Spleen (tissue), 11 donors: ENCODE measurements around the gene CSNK2B. TPM values are rescaled to one million over a fixed set of nuclear protein-coding genes. Genes with fewer than 3 reads are reported as not detected.

ENCODE experiments used
- DNase-seq: peaks from one replicate; pipeline ENCODE4 v3.0.0-alpha.2; 2020
- H3K27ac ChIP-seq, 8 donors: fragments of 200-600 bp; sonication (generic) in 7 of 8; 1 replicate in 4 of 8; 2 replicates in 4 of 8; pipeline versions ENCODE4 v1.5.0 to v1.8.0; 2016 to 2021; ENCODE audit warnings: inconsistent platforms in 4 of 8, mild to moderate bottlenecking in 4 of 8, moderate library complexity in 1 of 8
- H3K27me3 ChIP-seq, 7 donors: fragments of 200-600 bp; sonication (generic) in 6 of 7; replicated peaks in 1 of 7; 1 replicate in 4 of 7; 2 replicates in 3 of 7; pipeline versions ENCODE4 v1.5.0 to v1.8.0; 2016 to 2021; ENCODE audit warnings: inconsistent platforms in 3 of 7, mild to moderate bottlenecking in 1 of 7
- H3K36me3 ChIP-seq, 6 donors: fragments of 200-600 bp; sonication (generic) in 5 of 6; 1 replicate in 4 of 6; 2 replicates in 2 of 6; pipeline versions ENCODE4 v1.5.0 to v1.8.0; 2016 to 2021; ENCODE audit warnings: inconsistent platforms in 2 of 6
- H3K4me1 ChIP-seq, 6 donors: fragments of 200-600 bp; sonication (generic) in 5 of 6; 1 replicate in 3 of 6; 2 replicates in 3 of 6; pipeline versions ENCODE4 v1.5.0 to v1.8.0; 2016 to 2021; ENCODE audit warnings: inconsistent platforms in 3 of 6
- H3K4me3 ChIP-seq, 8 donors: fragments of 200-600 bp; sonication (generic) in 7 of 8; 1 replicate in 4 of 8; 2 replicates in 4 of 8; pipeline versions ENCODE4 v1.5.0 to v1.8.0; 2016 to 2021; ENCODE audit warnings: inconsistent platforms in 4 of 8, mild to moderate bottlenecking in 4 of 8, moderate library complexity in 2 of 8
- H3K9me3 ChIP-seq, 8 donors: fragments of 200-600 bp; sonication (generic) in 7 of 8; 1 replicate in 4 of 8; 2 replicates in 4 of 8; pipeline versions ENCODE4 v1.5.0 to v1.8.0; 2016 to 2021; ENCODE audit warnings: inconsistent platforms in 4 of 8
- CTCF ChIP-seq, 11 experiments: fragments of 200-600 bp in 7 of 11; fragments of 450-650 bp in 4 of 11; sonication (generic) in 4 of 11; IDR thresholded peaks in 8 of 11; conservative IDR thresholded peaks in 3 of 11; 1 replicate in 7 of 11; 2 replicates in 4 of 11; pipeline versions ENCODE4 v1.4.0 to v1.8.0; 2016 to 2021; ENCODE audit warnings: antibody characterized with exemption in 11 of 11, inconsistent platforms in 4 of 11, mild to moderate bottlenecking in 1 of 11
- POLR2A ChIP-seq, 3 donors: fragments of 450-650 bp; IDR thresholded peaks; one replicate each; pipeline ENCODE4 v1.5.1; 2017; ENCODE audit warnings: antibody characterized with exemption in 3 of 3, mild to moderate bottlenecking in 1 of 3
- POLR2AphosphoS5 ChIP-seq, 3 donors: sonication (generic); formaldehyde crosslinking; IDR thresholded peaks; one replicate each; pipeline ENCODE4 v1.5.1; 2017; ENCODE audit warnings: antibody characterized with exemption in 3 of 3
- WGBS, 5 donors: extraction: QIAGEN DNeasy Blood & Tissue Kit in 3 of 5; methylation state at CpG; one replicate each; pipeline versions ENCODE4 v1.1.5 to v1.1.7; 2013 to 2018; 5-methylcytosine and 5-hydroxymethylcytosine counted together
- intact Hi-C: fragments of 100-400 bp; cut with DNase I; formaldehyde crosslinking; loops from one replicate; pipeline ENCODE4 v1.15.0; 2023; ENCODE audit warnings: low total_unique reads
- polyA plus RNA-seq, 3 donors: library from polyadenylated mRNA; stranded (reverse); fragments of 200-250 nt; gene quantifications; one replicate each; pipeline ENCODE4 v1.2.1, GENCODE V29; 2013
- total RNA-seq, 7 donors: library from RNA; depleted of rRNA in 3 of 7; stranded (reverse); fragments of >200 nt in 3 of 7; fragmentation: NEBNext Ultra II Directional in 4 of 7; extraction: Animal tissue kit (Norgen Biotek cat#: 25700) in 4 of 7; gene quantifications; one replicate each; pipeline versions ENCODE4 v1.1.0 to v1.2.1, GENCODE V29; 2016 to 2021
- donor health status: healthy with polysubstance abuse.
- donor health status: DM: no; HTN: no; CAD: no; lungs with moderate emphysema.
- donor health status: DM: no; HTN: no; CAD: no.
- donor health status: Bipolar disorder and iron deficiency.
- donor health status: healthy.
- donor health status: DM: no; HTN: no; CAD: no.
- donor health status: DM: yes; HTN: yes; CAD: no.

Gene CSNK2B
- total and polyA plus RNA-seq, 10 donors: 122 to 294 (median 145) TPM

- DNase-seq: no peak
- WGBS, 5 donors: 84 to 94% (median 87%) methylated on average over 8 to 9 of the region's 9 CpGs
- peaks cover 4 to 100% (median 99%) of the 10 kb centered on the region in 6 donors for H3K36me3 ChIP-seq
- no peaks in the 10 kb centered on the region for H3K27me3 ChIP-seq
- TF ChIP-seq POLR2A (IDR thresholded peaks at IDR 0.05) (no peak), POLR2AphosphoS5 (IDR thresholded peaks at IDR 0.05) (no peak), CTCF (IDR thresholded peaks at IDR 0.05 in 8 of 11, conservative IDR thresholded peaks at IDR 0.05 in 3 of 11) (no peak)
- peaks cover 0 to 12% (median 2%) of the 10 kb centered on the region in 6 donors for H3K4me1 ChIP-seq
- peak overlapping the region in 1 of 8 donors; percentile 46 for H3K27ac ChIP-seq
- H3K9me3 ChIP-seq: no peaks in the 10 kb centered on the region
- no peak overlapping the region for H3K4me3 ChIP-seq
- intact Hi-C loops: no loop called here
Observed at GRCh38 chr6:31639043-31639442, 26.8 kb upstream of the CSNK2B start.

GRCh38 chr6:31639449-31639861 is 26.4 kb upstream of the CSNK2B start:
- peaks cover 0 to 12% (median 2%) of the 10 kb centered on the region in 6 donors for H3K4me1 ChIP-seq
- intact Hi-C loops: no loop called here
- H3K36me3 ChIP-seq: peaks cover 4 to 100% (median 99%) of the 10 kb centered on the region in 6 donors
- WGBS, 5 donors: 51 to 89% (median 76%) methylated on average over 5 to 10 of the region's 10 CpGs
- no peak for DNase-seq
- H3K27ac ChIP-seq: peak overlapping the region in 3 of 8 donors; percentile 7 to 46 (median 10)
- TF ChIP-seq POLR2A (IDR thresholded peaks at IDR 0.05) (no peak), POLR2AphosphoS5 (IDR thresholded peaks at IDR 0.05) (peak; percentile 4 to 66 (median 36)), CTCF (IDR thresholded peaks at IDR 0.05 in 8 of 11, conservative IDR thresholded peaks at IDR 0.05 in 3 of 11) (no peak)
- no peaks in the 10 kb centered on the region for H3K9me3 ChIP-seq
- H3K4me3 ChIP-seq: no peak overlapping the region
- H3K27me3 ChIP-seq: no peaks in the 10 kb centered on the region

- H3K36me3 ChIP-seq: peaks cover 4 to 100% (median 99%) of the 10 kb centered on the region in 6 donors
- intact Hi-C loops: no loop called here
- no peak for TF ChIP-seq CTCF (IDR thresholded peaks at IDR 0.05 in 8 of 11, conservative IDR thresholded peaks at IDR 0.05 in 3 of 11)
- no peak for TF ChIP-seq POLR2AphosphoS5 (IDR thresholded peaks at IDR 0.05)
- no peak for TF ChIP-seq POLR2A (IDR thresholded peaks at IDR 0.05)
- no peak for DNase-seq
- H3K4me3 ChIP-seq: no peak overlapping the region
- peak overlapping the region in 1 of 8 donors; percentile 46 for H3K27ac ChIP-seq
- peaks cover 0 to 12% (median 2%) of the 10 kb centered on the region in 6 donors for H3K4me1 ChIP-seq
- WGBS, 5 donors: 86 to 93% (median 89%) methylated on average over 6 of the region's 6 CpGs
- no peaks in the 10 kb centered on the region for H3K27me3 ChIP-seq
- no peaks in the 10 kb centered on the region for H3K9me3 ChIP-seq
Observed at GRCh38 chr6:31640612-31641011, 25.3 kb upstream of the CSNK2B start.

DNA sequence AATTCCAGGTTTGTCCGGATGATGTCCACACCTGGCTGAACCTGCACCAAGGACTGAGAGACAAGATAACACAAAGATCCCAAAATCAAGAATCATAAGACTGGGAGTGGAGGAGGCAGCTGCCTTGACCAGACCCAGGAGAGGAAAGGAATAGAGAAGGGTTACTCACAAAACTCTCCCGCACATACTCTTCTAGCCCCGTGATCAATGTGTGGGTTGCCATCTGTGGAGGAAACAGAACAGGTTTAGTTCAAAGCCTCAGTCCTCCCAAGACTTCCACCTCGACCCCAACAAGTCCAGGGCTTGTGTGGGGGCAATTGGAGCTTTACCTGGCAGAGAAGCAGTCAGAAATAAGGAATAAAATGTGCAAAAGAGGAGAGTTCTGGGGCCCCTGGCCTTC is 24.5 kb upstream of the CSNK2B start:
- Histone ChIP-seq H3K4me1 (peaks cover 0 to 12% (median 2%) of the 10 kb centered on the region in 6 donors), H3K27me3 (no peaks in the 10 kb centered on the region), H3K9me3 (no peaks in the 10 kb centered on the region), H3K36me3 (peaks cover 4 to 100% (median 99%) of the 10 kb centered on the region in 6 donors), H3K27ac (no peak overlapping the region), H3K4me3 (no peak overlapping the region)
- TF ChIP-seq POLR2A (IDR thresholded peaks at IDR 0.05) (no peak), CTCF (IDR thresholded peaks at IDR 0.05 in 8 of 11, conservative IDR thresholded peaks at IDR 0.05 in 3 of 11) (no peak), POLR2AphosphoS5 (IDR thresholded peaks at IDR 0.05) (no peak)
- 83 to 93% (median 88%) methylated on average over 4 of the region's 4 CpGs for WGBS, 5 donors
- intact Hi-C loops: no loop called here
- no peak for DNase-seq
